HG02885 (cell line): ENCODE data around the gene MINK1.
A peak's percentile ranks its signal among the peaks of the same experiment; 100 is the strongest.
"Not testable (repeated sequence)": the region's sequence is repeated elsewhere in the genome, so short reads cannot be mapped to it uniquely, and the experiment has no call there.

Experiments
- ATAC-seq: cut with Tn5 transposase; IDR thresholded peaks from one replicate; pipeline ENCODE4 v1.9.1; 2021; ENCODE audit warnings: mild to moderate bottlenecking; ENCODE audit not compliant: unreplicated experiment, poor library complexity

The MINK1 gene

DNA sequence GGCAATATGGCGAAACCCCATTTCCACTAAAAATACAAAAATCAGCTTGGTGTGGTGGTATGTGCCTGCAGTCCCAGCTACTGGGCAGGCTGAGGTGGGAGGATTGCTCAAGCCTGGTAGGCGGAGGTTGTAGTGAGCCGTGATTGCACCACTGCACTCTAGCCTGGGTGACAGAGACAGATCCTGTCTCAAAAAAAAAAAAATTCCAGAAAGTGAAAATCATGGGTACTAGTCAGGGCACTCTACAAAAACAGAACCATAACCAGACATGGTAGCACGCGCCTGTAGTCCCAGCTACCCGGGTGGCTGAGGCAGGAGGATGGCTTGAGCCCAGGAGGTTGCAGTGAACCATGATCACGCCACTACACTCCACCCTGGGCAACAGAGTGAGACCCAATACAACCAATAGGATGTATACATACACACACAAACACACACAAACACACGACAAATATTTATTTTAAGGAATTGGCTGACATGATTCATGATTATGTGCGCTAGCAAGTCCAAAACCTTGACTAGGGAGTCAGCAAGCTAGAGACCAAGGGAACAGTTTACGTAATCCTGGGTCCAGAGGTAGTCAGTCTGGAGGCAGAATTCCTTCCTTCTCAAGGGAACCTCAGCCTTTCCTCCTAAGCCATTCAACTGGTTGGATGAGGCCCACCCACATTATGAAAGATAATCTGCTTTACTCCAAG lies 87.4 kb downstream of the MINK1 start:
- no peak for ATAC-seq

DNA sequence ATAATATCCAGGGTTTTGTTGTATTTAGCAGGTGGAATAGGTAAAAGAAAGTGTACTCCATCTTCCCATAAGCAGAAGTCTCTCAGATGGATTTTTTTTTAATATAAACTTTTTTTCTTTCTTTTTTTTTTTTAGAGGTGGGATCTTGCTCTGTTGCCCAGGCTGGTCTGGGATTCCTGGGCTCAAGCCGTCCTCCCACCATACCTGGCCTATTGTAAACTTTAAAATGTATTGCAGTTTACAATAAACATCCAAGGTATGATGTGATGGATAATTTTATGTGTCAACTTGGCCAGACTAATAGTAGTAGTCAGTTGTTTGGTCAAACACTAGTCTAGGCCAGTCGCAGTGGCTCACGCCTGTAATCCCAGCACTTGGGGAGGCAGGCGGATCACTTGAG lies 88.2 kb downstream of the MINK1 start:
- no peak for ATAC-seq

GRCh38 chr17:4926577-4927335 lies 93.6 kb downstream of the MINK1 start:
- not testable (repeated sequence) for ATAC-seq

- ATAC-seq = no peak
These were observed 95.7 kb downstream of the MINK1 start for GRCh38 chr17:4928881-4929280.

GRCh38 chr17:4931963-4932362 lies 98.8 kb downstream of the MINK1 start, which contains the start of gene GP1BA:
TSS of gene GP1BA (plus strand) at chr17:4932277. CDS start at chr17:4932605, 328 bp downstream.
- no peak for ATAC-seq

GRCh38 chr17:4932756-4933155 lies 99.6 kb downstream of the MINK1 start:
- ATAC-seq = no peak

DNA sequence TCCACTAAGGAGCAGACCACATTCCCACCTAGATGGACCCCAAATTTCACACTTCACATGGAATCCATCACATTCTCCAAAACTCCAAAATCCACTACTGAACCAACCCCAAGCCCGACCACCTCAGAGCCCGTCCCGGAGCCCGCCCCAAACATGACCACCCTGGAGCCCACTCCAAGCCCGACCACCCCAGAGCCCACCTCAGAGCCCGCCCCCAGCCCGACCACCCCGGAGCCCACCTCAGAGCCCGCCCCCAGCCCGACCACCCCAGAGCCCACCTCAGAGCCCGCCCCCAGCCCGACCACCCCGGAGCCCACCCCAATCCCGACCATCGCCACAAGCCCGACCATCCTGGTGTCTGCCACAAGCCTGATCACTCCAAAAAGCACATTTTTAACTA lies 100.5 kb downstream of the MINK1 start:
- no peak for ATAC-seq

DNA sequence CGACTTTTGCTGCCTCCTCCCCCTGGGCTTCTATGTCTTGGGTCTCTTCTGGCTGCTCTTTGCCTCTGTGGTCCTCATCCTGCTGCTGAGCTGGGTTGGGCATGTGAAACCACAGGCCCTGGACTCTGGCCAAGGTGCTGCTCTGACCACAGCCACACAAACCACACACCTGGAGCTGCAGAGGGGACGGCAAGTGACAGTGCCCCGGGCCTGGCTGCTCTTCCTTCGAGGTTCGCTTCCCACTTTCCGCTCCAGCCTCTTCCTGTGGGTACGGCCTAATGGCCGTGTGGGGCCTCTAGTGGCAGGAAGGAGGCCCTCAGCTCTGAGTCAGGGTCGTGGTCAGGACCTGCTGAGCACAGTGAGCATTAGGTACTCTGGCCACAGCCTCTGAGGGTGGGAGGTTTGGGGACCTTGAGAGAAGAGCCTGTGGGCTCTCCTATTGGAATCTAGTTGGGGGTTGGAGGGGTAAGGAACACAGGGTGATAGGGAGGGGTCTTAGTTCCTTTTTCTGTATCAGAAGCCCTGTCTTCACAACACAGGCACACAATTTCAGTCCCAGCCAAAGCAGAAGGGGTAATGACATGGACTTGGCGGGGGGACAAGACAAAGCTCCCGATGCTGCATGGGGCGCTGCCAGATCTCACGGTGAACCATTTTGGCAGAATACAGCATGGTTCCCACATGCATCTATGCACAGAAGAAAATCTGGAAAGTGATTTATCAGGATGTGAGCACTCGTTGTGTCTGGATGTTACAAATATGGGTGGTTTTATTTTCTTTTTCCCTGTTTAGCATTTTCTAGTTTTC lies 101.2 kb downstream of the MINK1 start:
- no peak for ATAC-seq

- ATAC-seq = no peak
These were observed 102.5 kb downstream of the MINK1 start for GRCh38 chr17:4935650-4936049.

DNA sequence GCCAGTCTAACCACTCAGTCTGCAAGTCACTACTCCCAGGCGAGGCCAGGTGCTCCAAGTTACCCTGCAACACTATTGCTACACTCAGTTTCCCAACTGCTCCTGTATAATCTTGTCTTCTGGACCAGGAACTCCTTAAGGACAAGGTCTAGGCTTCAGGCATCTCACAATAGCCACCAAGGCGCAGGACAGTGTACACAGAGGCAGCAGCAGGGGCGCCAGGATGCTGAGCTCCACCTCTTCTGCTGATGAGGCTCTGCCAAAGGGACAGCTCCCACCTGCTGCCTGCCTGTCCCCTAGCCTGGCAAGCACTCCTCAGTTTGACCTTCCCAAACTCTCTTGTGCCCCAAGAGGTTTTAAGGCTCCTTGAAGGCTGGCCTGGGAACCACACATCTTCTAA lies 103.3 kb downstream of the MINK1 start:
- no peak for ATAC-seq

- ATAC-seq = no peak
These were observed 104.4 kb downstream of the MINK1 start for GRCh38 chr17:4937553-4937952.

GRCh38 chr17:4938069-4938491 lies 104.9 kb downstream of the MINK1 start:
- no peak for ATAC-seq

GRCh38 chr17:4938688-4939545 lies 105.8 kb downstream of the MINK1 start:
- ATAC-seq = no peak

- peak; percentile 6 for ATAC-seq
These were observed 106.3 kb downstream of the MINK1 start for GRCh38 chr17:4939546-4939795.

DNA sequence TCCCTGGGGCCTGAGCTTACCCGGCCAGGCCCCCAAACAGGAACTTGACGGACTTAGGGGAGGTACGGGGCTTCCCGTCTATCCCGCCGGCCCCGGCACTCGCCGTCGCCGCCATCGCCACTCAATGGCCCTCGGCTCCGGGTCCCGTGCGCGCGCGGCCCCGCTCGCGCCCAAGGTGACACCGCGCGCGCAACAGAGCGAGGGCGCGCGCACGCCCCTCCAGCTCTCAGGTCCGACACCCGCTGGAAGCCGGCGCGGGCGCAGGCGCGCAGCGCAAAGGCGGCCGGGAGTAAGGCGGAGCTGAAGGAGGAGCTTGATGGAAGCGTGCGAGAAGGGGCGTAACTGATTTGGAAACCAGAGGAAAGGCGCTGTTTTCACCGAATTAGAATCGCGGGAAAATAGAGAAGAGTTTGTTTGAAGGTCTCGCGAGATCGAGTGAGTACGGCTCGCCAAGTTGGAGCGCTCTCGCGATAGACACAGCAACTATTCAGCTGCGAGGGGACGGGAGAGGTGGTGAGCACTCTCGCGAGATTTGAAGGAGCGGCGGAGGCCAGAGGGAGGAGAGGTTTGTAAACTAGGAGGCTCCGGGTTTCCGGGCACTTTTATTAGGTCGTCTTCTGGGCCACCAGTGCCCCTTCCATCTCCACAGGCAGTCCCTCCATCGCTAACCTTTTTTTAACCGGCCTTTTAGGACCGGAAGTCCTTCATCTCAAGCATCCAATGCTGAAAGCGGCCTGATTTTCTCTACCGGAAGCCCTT lies 106.8 kb downstream of the MINK1 start, which contains the start of the genes RNF167 and SLC25A11:
Gene RNF167 (plus strand): TSS at position 473 of the 759 bp plus-strand sequence. CDS start 642 bp downstream, outside the sequence.
Gene SLC25A11 (minus strand): TSS at position 251 of the 759 bp plus-strand sequence. CDS start 136 bp downstream, at position 115.
- peak; percentile 81 for ATAC-seq

- no peak for ATAC-seq
These were observed 107.6 kb downstream of the MINK1 start for GRCh38 chr17:4940555-4941318.

- ATAC-seq = no peak
These were observed 108.1 kb downstream of the MINK1 start for GRCh38 chr17:4941319-4941610.

DNA sequence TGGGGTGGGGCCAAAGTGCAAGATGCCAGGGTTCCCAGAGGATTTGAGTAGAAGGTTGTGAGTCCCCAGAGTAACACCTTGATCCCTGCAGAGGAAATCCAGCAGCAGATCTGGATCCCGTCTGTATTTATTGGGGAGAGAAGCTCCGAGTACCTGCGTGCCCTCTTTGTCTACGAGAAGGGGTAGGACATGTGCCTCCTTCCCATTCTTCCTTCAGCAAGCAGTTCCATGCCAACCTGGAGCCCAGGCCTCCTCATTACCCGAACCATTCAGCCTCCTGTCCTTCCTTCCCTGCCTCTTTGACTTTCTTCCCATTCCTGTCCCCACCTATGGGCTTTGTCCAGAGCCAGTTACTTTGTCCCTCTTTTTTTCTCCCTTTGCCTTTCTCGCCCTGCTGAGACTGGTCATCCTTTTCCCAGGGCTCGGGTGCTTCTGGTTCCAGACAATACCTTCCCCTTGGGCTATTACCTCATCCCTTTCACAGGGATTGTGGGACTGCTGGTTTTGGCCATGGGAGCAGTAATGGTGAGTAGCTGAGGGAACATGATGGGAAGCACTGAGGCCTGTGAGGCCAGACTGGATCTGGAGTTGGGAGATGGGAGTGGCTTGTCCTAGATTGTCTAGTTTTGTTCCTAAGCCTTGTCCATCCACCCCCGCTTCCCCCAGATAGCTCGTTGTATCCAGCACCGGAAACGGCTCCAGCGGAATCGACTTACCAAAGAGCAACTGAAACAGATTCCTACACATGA lies 109.8 kb downstream of the MINK1 start:
- no peak for ATAC-seq
